Gastrocnemius medialis (tissue), 4 donors: ENCODE data around the gene TPM2. TPM values are rescaled to one million over a fixed set of nuclear protein-coding genes. Genes with fewer than 3 reads are reported as not detected.

Experiments
- ATAC-seq, 2 donors: fragments of 150-250 bp; one replicate each; pipeline ENCODE4 v1.9.1; 2016
- DNase-seq, 2 donors: peaks; one replicate each; pipeline ENCODE4 v3.0.0-alpha.2; 2019
- H3K27ac ChIP-seq, 4 donors: fragments of 200-600 bp; sonication (generic); 1 replicate in 1 of 4; 2 replicates in 3 of 4; pipeline ENCODE4 v1.5.1; 2016 to 2018; ENCODE audit warnings: mild to moderate bottlenecking in 2 of 4, moderate library complexity in 1 of 4
- H3K27me3 ChIP-seq, 3 donors: fragments of 200-600 bp; sonication (generic) in 2 of 3; 1 replicate in 1 of 3; 2 replicates in 2 of 3; pipeline versions ENCODE4 v1.5.1 to v1.6.0; 2016 to 2019; ENCODE audit warnings: mild to moderate bottlenecking in 1 of 3, moderate library complexity in 1 of 3
- H3K36me3 ChIP-seq, 2 donors: fragments of 200-600 bp; sonication (generic) in 1 of 2; one replicate each; pipeline ENCODE4 v1.5.1; 2017 to 2018
- H3K4me1 ChIP-seq, 2 donors: fragments of 200-600 bp; sonication (generic) in 1 of 2; one replicate each; pipeline ENCODE4 v1.5.1; 2016 to 2017; ENCODE audit warnings: mild to moderate bottlenecking in 2 of 2
- H3K4me3 ChIP-seq, 4 donors: fragments of 200-600 bp; sonication (generic) in 3 of 4; 1 replicate in 1 of 4; 2 replicates in 3 of 4; pipeline ENCODE4 v1.5.1; 2016 to 2019; ENCODE audit warnings: mild to moderate bottlenecking in 2 of 4
- H3K9me3 ChIP-seq, 3 donors: fragments of 200-600 bp; sonication (generic) in 2 of 3; 1 replicate in 1 of 3; 2 replicates in 2 of 3; pipeline ENCODE4 v1.5.1; 2016 to 2019
- POLR2A ChIP-seq, 2 donors: fragments of 450-650 bp; IDR thresholded peaks; one replicate each; pipeline ENCODE4 v1.6.1; 2017; ENCODE audit warnings: antibody characterized with exemption in 2 of 2, mild to moderate bottlenecking in 2 of 2, moderate library complexity in 2 of 2
- in situ Hi-C, 4 donors: fragments of 200-750 bp; cut with MboI; loops; one replicate each; pipeline versions ENCODE4 v1.15.0 to v1.8.0; 2017; ENCODE audit warnings: low sequenced_read_pairs in 4 of 4
- intact Hi-C: fragments of 100-400 bp; cut with DNase I; formaldehyde crosslinking; loops from one replicate; pipeline ENCODE4 v1.15.1; 2023; ENCODE audit warnings: low total_unique reads
- total RNA-seq, 4 donors: library from RNA; depleted of rRNA; stranded (reverse); fragments of >200 nt; gene quantifications; one replicate each; pipeline versions ENCODE4 v1.1.0 to v1.2.3, GENCODE V29; 2016
- TF ChIP-seq, protein P1 (sequence below), 5 experiments: fragments of 450-650 bp in 3 of 5; fragments of 200-600 bp in 2 of 5; sonication (generic) in 2 of 5; IDR thresholded peaks in 4 of 5; conservative IDR thresholded peaks in 1 of 5; 1 replicate in 4 of 5; 2 replicates in 1 of 5; pipeline ENCODE4 v1.5.1; 2016 to 2019; ENCODE audit warnings: antibody characterized with exemption in 5 of 5, mild to moderate bottlenecking in 3 of 5, moderate library complexity in 3 of 5

TPM2 gene
- total RNA-seq, 4 donors from 2014 or later, result 6,121 to 7,913 (median 7,020) TPM

- in situ Hi-C loops (loop anchor here in 2 of 4 donors (10.0 to 25.0 kb wide), 2 partner anchors 60 to 102 kb away; a partner anchor contains a TSS), intact Hi-C loops (no loop called here)
- no peaks in the 10 kb centered on the region for H3K27me3 ChIP-seq
- ATAC-seq, result peak; percentile 64 to 73
- peaks cover 0 to 12% of the 10 kb centered on the region in 2 donors for H3K36me3 ChIP-seq
- H3K4me3 ChIP-seq, result peak within 1 kb of the TSS; percentile 46 to 70 (median 60)
- TF ChIP-seq POLR2A (IDR thresholded peaks at IDR 0.05), result peak; percentile 15 to 43
- TF ChIP-seq, protein P1, sequence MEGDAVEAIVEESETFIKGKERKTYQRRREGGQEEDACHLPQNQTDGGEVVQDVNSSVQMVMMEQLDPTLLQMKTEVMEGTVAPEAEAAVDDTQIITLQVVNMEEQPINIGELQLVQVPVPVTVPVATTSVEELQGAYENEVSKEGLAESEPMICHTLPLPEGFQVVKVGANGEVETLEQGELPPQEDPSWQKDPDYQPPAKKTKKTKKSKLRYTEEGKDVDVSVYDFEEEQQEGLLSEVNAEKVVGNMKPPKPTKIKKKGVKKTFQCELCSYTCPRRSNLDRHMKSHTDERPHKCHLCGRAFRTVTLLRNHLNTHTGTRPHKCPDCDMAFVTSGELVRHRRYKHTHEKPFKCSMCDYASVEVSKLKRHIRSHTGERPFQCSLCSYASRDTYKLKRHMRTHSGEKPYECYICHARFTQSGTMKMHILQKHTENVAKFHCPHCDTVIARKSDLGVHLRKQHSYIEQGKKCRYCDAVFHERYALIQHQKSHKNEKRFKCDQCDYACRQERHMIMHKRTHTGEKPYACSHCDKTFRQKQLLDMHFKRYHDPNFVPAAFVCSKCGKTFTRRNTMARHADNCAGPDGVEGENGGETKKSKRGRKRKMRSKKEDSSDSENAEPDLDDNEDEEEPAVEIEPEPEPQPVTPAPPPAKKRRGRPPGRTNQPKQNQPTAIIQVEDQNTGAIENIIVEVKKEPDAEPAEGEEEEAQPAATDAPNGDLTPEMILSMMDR (IDR thresholded peaks at IDR 0.05 in 4 of 5, conservative IDR thresholded peaks at IDR 0.05 in 1 of 5), result no peak
- peaks cover 16 to 29% of the 10 kb centered on the region in 2 donors for H3K4me1 ChIP-seq
- no peaks in the 10 kb centered on the region for H3K9me3 ChIP-seq
- DNase-seq, result peak; percentile 47 to 80
- peak within 1 kb of the TSS; percentile 59 to 65 (median 62) for H3K27ac ChIP-seq
Measured at GRCh38 chr9:35664531-35665470, 24.9 kb downstream of the TPM2 start, which contains the start of gene ARHGEF39. Gene ARHGEF39, minus strand, starts transcription at chr9:35665195. Its CDS starts 26 bp downstream, at chr9:35665169.

DNA sequence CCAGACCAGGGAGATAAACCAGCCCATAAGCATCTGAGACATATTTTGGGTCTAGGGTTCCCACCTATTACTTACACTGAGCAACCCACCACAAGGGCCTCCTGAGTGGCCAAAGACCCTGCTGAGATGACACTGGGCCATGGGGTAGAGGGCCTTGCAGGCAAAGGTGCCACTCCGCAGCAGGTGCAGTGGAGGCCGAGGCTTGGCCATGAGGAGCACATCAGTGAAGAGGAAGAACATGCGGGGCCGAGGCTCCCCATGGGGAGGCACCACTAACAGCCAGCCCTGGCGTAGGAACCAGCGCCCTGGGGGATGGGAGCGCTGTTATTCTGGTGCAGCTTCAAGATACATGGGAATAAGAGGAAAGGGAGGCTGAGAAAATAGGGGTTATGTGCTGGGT is 27.3 kb downstream of the TPM2 start:
- ATAC-seq (no peak), DNase-seq (no peak)
- Histone ChIP-seq H3K4me3 (no peak overlapping the region), H3K4me1 (peaks cover 27 to 38% of the 10 kb centered on the region in 2 donors), H3K9me3 (no peaks in the 10 kb centered on the region), H3K36me3 (peaks cover 0 to 12% of the 10 kb centered on the region in 2 donors), H3K27ac (peak overlapping the region in 2 of 4 donors; percentile 9 to 97), H3K27me3 (no peaks in the 10 kb centered on the region)
- TF ChIP-seq, protein P1 (IDR thresholded peaks at IDR 0.05 in 4 of 5, conservative IDR thresholded peaks at IDR 0.05 in 1 of 5), result no peak
- no peak for TF ChIP-seq POLR2A (IDR thresholded peaks at IDR 0.05)
- intact Hi-C loops (no loop called here), in situ Hi-C loops (loop anchor here in 2 of 4 donors (10.0 to 25.0 kb wide), 2 partner anchors 62 to 100 kb away; a partner anchor contains a TSS)

- in situ Hi-C loops (loop anchor here in 2 of 4 donors (10.0 to 25.0 kb wide), 2 partner anchors 63 to 100 kb away; a partner anchor contains a TSS), intact Hi-C loops (no loop called here)
- Histone ChIP-seq H3K4me1 (peaks cover 33 to 38% of the 10 kb centered on the region in 2 donors), H3K4me3 (no peak overlapping the region), H3K36me3 (peaks cover 0 to 12% of the 10 kb centered on the region in 2 donors), H3K27ac (peak overlapping the region; percentile 92 to 97 (median 96)), H3K9me3 (no peaks in the 10 kb centered on the region), H3K27me3 (no peaks in the 10 kb centered on the region)
- TF ChIP-seq POLR2A (IDR thresholded peaks at IDR 0.05), result no peak
- TF ChIP-seq, protein P1 (IDR thresholded peaks at IDR 0.05 in 4 of 5, conservative IDR thresholded peaks at IDR 0.05 in 1 of 5), result no peak
- ATAC-seq (no peak), DNase-seq (no peak)
Measured at GRCh38 chr9:35661756-35662350, 27.9 kb downstream of the TPM2 start.

DNA sequence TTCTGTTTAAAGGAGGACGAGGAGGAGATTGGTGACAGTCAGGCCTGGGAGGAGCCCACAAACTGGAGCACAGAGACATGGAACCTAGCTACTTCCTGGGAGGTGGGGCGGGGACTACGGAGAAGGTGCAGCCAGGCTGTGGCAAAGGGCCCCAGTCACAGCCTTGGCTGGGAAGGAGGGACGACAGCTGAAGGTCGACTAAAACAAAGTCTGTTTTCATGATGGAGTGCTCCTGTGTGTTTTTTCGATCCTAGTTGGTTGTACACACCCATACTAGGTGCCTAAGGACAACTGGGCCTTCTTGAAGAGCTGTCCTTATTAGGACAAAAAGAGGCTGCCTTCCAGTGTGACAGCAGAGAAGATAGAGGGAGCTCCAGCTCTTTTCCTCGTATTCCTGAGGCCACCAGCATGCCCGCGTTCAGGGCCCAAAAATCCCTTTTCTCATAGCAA is 28.7 kb downstream of the TPM2 start:
- Histone ChIP-seq H3K27ac (peak overlapping the region; percentile 92 to 97 (median 96)), H3K4me1 (peaks cover 33 to 38% of the 10 kb centered on the region in 2 donors), H3K36me3 (peaks cover 0 to 12% of the 10 kb centered on the region in 2 donors), H3K9me3 (no peaks in the 10 kb centered on the region), H3K27me3 (no peaks in the 10 kb centered on the region), H3K4me3 (no peak overlapping the region)
- in situ Hi-C loops, result loop anchor here in 2 of 4 donors (10.0 to 25.0 kb wide), 2 partner anchors 64 to 99 kb away; a partner anchor contains a TSS
- TF ChIP-seq, protein P1 (IDR thresholded peaks at IDR 0.05 in 4 of 5, conservative IDR thresholded peaks at IDR 0.05 in 1 of 5), result peak; percentile 23 to 59 (median 41)
- TF ChIP-seq POLR2A (IDR thresholded peaks at IDR 0.05), result no peak
- no peak for ATAC-seq
- DNase-seq, result no peak
- intact Hi-C loops, result no loop called here
